ENCODE measurements around the gene IQSEC2. TPM values are rescaled to one million over a fixed set of nuclear protein-coding genes. Genes with fewer than 3 reads are reported as not detected.

The IQSEC2 gene
- total RNA-seq, 1 experiment from 2014 or later = 48.2 TPM

GRCh38 chrX:53234484-53234883 is 46.9 kb downstream of the IQSEC2 start:
- H3K4me1 Mint-ChIP-seq = no peaks in the 10 kb centered on the region
- TF ChIP-seq GRHL2 (CRISPR knock-in tag; IDR thresholded peaks at IDR 0.05; ENCODE audit: insufficient replicate concordance, severe bottlenecking) (no peak), CREM (CRISPR knock-in tag; IDR thresholded peaks at IDR 0.05) (no peak), ZSCAN18 (CRISPR knock-in tag; IDR thresholded peaks at IDR 0.05) (no peak), ZNF416 (CRISPR knock-in tag; IDR thresholded peaks at IDR 0.05) (no peak), CREB1 (CRISPR knock-in tag; IDR thresholded peaks at IDR 0.05) (no peak), AR (CRISPR knock-in tag; IDR thresholded peaks at IDR 0.05) (no peak), AFF4 (CRISPR knock-in tag; IDR thresholded peaks at IDR 0.05; ENCODE audit: borderline replicate concordance) (no peak), GTF2I (CRISPR knock-in tag; conservative IDR thresholded peaks at IDR 0.05) (no peak), SMAD3 (CRISPR knock-in tag; IDR thresholded peaks at IDR 0.05; ENCODE audit: borderline replicate concordance) (no peak)
- TF ChIP-seq, protein P1, sequence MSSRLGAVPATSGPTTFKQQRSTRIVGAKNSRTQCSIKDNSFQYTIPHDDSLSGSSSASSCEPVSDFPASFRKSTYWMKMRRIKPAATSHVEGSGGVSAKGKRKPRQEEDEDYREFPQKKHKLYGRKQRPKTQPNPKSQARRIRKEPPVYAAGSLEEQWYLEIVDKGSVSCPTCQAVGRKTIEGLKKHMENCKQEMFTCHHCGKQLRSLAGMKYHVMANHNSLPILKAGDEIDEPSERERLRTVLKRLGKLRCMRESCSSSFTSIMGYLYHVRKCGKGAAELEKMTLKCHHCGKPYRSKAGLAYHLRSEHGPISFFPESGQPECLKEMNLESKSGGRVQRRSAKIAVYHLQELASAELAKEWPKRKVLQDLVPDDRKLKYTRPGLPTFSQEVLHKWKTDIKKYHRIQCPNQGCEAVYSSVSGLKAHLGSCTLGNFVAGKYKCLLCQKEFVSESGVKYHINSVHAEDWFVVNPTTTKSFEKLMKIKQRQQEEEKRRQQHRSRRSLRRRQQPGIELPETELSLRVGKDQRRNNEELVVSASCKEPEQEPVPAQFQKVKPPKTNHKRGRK (CRISPR knock-in tag; IDR thresholded peaks at IDR 0.05; ENCODE audit: borderline replicate concordance) = no peak
- TF ChIP-seq, protein P2, sequence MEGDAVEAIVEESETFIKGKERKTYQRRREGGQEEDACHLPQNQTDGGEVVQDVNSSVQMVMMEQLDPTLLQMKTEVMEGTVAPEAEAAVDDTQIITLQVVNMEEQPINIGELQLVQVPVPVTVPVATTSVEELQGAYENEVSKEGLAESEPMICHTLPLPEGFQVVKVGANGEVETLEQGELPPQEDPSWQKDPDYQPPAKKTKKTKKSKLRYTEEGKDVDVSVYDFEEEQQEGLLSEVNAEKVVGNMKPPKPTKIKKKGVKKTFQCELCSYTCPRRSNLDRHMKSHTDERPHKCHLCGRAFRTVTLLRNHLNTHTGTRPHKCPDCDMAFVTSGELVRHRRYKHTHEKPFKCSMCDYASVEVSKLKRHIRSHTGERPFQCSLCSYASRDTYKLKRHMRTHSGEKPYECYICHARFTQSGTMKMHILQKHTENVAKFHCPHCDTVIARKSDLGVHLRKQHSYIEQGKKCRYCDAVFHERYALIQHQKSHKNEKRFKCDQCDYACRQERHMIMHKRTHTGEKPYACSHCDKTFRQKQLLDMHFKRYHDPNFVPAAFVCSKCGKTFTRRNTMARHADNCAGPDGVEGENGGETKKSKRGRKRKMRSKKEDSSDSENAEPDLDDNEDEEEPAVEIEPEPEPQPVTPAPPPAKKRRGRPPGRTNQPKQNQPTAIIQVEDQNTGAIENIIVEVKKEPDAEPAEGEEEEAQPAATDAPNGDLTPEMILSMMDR (IDR thresholded peaks at IDR 0.05) = no peak
- TF ChIP-seq, protein P3, sequence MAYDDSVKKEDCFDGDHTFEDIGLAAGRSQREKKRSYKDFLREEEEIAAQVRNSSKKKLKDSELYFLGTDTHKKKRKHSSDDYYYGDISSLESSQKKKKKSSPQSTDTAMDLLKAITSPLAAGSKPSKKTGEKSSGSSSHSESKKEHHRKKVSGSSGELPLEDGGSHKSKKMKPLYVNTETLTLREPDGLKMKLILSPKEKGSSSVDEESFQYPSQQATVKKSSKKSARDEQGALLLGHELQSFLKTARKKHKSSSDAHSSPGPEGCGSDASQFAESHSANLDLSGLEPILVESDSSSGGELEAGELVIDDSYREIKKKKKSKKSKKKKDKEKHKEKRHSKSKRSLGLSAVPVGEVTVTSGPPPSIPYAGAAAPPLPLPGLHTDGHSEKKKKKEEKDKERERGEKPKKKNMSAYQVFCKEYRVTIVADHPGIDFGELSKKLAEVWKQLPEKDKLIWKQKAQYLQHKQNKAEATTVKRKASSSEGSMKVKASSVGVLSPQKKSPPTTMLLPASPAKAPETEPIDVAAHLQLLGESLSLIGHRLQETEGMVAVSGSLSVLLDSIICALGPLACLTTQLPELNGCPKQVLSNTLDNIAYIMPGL (CRISPR knock-in tag; IDR thresholded peaks at IDR 0.05) = no peak
- TF ChIP-seq, protein P4, sequence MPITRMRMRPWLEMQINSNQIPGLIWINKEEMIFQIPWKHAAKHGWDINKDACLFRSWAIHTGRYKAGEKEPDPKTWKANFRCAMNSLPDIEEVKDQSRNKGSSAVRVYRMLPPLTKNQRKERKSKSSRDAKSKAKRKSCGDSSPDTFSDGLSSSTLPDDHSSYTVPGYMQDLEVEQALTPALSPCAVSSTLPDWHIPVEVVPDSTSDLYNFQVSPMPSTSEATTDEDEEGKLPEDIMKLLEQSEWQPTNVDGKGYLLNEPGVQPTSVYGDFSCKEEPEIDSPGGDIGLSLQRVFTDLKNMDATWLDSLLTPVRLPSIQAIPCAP (CRISPR knock-in tag; IDR thresholded peaks at IDR 0.05) = no peak
- TF ChIP-seq, protein P5, sequence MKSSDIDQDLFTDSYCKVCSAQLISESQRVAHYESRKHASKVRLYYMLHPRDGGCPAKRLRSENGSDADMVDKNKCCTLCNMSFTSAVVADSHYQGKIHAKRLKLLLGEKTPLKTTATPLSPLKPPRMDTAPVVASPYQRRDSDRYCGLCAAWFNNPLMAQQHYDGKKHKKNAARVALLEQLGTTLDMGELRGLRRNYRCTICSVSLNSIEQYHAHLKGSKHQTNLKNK (CRISPR knock-in tag; IDR thresholded peaks at IDR 0.05) = no peak
- TF ChIP-seq, protein P6, sequence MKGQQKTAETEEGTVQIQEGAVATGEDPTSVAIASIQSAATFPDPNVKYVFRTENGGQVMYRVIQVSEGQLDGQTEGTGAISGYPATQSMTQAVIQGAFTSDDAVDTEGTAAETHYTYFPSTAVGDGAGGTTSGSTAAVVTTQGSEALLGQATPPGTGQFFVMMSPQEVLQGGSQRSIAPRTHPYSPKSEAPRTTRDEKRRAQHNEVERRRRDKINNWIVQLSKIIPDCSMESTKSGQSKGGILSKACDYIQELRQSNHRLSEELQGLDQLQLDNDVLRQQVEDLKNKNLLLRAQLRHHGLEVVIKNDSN (CRISPR knock-in tag; IDR thresholded peaks at IDR 0.05) = no peak
- TF ChIP-seq, protein P7, sequence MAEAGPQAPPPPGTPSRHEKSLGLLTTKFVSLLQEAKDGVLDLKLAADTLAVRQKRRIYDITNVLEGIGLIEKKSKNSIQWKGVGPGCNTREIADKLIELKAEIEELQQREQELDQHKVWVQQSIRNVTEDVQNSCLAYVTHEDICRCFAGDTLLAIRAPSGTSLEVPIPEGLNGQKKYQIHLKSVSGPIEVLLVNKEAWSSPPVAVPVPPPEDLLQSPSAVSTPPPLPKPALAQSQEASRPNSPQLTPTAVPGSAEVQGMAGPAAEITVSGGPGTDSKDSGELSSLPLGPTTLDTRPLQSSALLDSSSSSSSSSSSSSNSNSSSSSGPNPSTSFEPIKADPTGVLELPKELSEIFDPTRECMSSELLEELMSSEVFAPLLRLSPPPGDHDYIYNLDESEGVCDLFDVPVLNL (CRISPR knock-in tag; IDR thresholded peaks at IDR 0.05; ENCODE audit: borderline replicate concordance, low read depth) = no peak
- TF ChIP-seq, protein P8, sequence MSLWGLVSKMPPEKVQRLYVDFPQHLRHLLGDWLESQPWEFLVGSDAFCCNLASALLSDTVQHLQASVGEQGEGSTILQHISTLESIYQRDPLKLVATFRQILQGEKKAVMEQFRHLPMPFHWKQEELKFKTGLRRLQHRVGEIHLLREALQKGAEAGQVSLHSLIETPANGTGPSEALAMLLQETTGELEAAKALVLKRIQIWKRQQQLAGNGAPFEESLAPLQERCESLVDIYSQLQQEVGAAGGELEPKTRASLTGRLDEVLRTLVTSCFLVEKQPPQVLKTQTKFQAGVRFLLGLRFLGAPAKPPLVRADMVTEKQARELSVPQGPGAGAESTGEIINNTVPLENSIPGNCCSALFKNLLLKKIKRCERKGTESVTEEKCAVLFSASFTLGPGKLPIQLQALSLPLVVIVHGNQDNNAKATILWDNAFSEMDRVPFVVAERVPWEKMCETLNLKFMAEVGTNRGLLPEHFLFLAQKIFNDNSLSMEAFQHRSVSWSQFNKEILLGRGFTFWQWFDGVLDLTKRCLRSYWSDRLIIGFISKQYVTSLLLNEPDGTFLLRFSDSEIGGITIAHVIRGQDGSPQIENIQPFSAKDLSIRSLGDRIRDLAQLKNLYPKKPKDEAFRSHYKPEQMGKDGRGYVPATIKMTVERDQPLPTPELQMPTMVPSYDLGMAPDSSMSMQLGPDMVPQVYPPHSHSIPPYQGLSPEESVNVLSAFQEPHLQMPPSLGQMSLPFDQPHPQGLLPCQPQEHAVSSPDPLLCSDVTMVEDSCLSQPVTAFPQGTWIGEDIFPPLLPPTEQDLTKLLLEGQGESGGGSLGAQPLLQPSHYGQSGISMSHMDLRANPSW (CRISPR knock-in tag; conservative IDR thresholded peaks at IDR 0.05; ENCODE audit: low read depth) = no peak
- H3K27me3 Mint-ChIP-seq (ENCODE audit: low read depth) = no peaks in the 10 kb centered on the region
- no peak for DNase-seq (ENCODE audit: low spot score)
- ATAC-seq = no peak
- CTCF ChIA-PET = no interaction called here
- H3K9me3 Mint-ChIP-seq = no peaks in the 10 kb centered on the region
- no peak overlapping the region for H3K4me3 Mint-ChIP-seq
- POLR2A ChIA-PET = no interaction called here
- H3K36me3 Mint-ChIP-seq = peaks cover 7% of the 10 kb centered on the region
- H3K27ac Mint-ChIP-seq = no peak overlapping the region
